Epithelial cell of proximal tubule (primary cell): ENCODE results near the gene CNNM2. TPM values are rescaled to one million over a fixed set of nuclear protein-coding genes. Genes with fewer than 3 reads are reported as not detected.

ENCODE experiments used
- DNase-seq: peaks from one replicate; pipeline ENCODE4 v3.0.0-alpha.2; 2011; ENCODE audit warnings: low read depth
- H3K4me3 ChIP-seq: 2 replicates; pipeline ENCODE4 v1.5.1; 2011; ENCODE audit warnings: low read depth, mild to moderate bottlenecking, low read length
- CTCF ChIP-seq: conservative IDR thresholded peaks from 2 replicates; pipeline ENCODE4 v1.5.1; 2012; ENCODE audit warnings: low read depth, mild to moderate bottlenecking, low read length
- total RNA-seq: library from RNA; depleted of rRNA; stranded (reverse); fragments of >200 nt; gene quantifications from 2 replicates; pipeline ENCODE4 v1.2.3, GENCODE V29; 2015

The CNNM2 gene
- total RNA-seq, 1 donor from 2014 or later = 1.2 TPM

GRCh38 chr10:102914781-102915180, 3.3 kb upstream of the CNNM2 start:
- TF ChIP-seq CTCF = no peak
- DNase-seq = no peak
- no peak overlapping the region for H3K4me3 ChIP-seq

GRCh38 chr10:102916173-102916572, 1.9 kb upstream of the CNNM2 start:
- H3K4me3 ChIP-seq = no peak overlapping the region
- DNase-seq = no peak
- TF ChIP-seq CTCF = no peak

- no peak for DNase-seq
- peak; percentile 92 for TF ChIP-seq CTCF
- peak overlapping the region; percentile 93 for H3K4me3 ChIP-seq
Measured at GRCh38 chr10:102917314-102917961, 656 bp upstream of the CNNM2 start.

GRCh38 chr10:102918817-102919245, 737 bp downstream of the CNNM2 start:
- no peak for TF ChIP-seq CTCF
- DNase-seq = no peak
- H3K4me3 ChIP-seq = peak overlapping the region; percentile 93

- H3K4me3 ChIP-seq = peak overlapping the region; percentile 93
- DNase-seq = no peak
Measured at GRCh38 chr10:102919246-102919959, 1.3 kb downstream of the CNNM2 start.

GRCh38 chr10:102919992-102920739, 2.1 kb downstream of the CNNM2 start:
- no peak for TF ChIP-seq CTCF
- no peak for DNase-seq
- peak overlapping the region; percentile 93 for H3K4me3 ChIP-seq

More at GRCh38 chr10:102919246-102919959, 1.3 kb downstream of the CNNM2 start:
- no peak for TF ChIP-seq CTCF
